GM23338 (cell line): ENCODE data around the gene RNF141. TPM values are rescaled to one million over a fixed set of nuclear protein-coding genes. Genes with fewer than 3 reads are reported as not detected.

Experiments used
- ATAC-seq: fragments of 200-7000 bp; cut with Tn5 transposase; 3 replicates; pipeline ENCODE4 v1.9.1; 2020
- DNase-seq: peaks from one replicate; pipeline ENCODE4 v3.0.0-alpha.2; 2015; ENCODE audit warnings: low spot score
- H2AFZ ChIP-seq: fragments of 200-600 bp; sonication (generic); 2 replicates; pipeline ENCODE4 v1.8.0; 2016; ENCODE audit warnings: antibody characterized with exemption, mild to moderate bottlenecking, moderate library complexity
- H3F3A ChIP-seq: fragments of 200-600 bp; sonication (generic); replicated peaks from 2 replicates; pipeline ENCODE4 v1.8.0; 2017; ENCODE audit warnings: antibody characterized with exemption, mixed run types, low read depth
- H3K27ac ChIP-seq: fragments of 200-600 bp; sonication (generic); 2 replicates; pipeline ENCODE4 v1.6.1; 2016; ENCODE audit warnings: low read depth
- H3K27me3 ChIP-seq: fragments of 200-600 bp; sonication (generic); 2 replicates; pipeline ENCODE4 v1.8.0; 2016; ENCODE audit warnings: mild to moderate bottlenecking, mixed run types, moderate library complexity; ENCODE audit not compliant: insufficient read depth
- H3K36me3 ChIP-seq: fragments of 200-600 bp; sonication (generic); 2 replicates; pipeline ENCODE4 v1.8.0; 2016; ENCODE audit warnings: mild to moderate bottlenecking; ENCODE audit not compliant: insufficient read depth
- H3K4me1 ChIP-seq: fragments of 200-600 bp; sonication (generic); 2 replicates; pipeline ENCODE4 v1.8.0; 2016; ENCODE audit warnings: mild to moderate bottlenecking, moderate library complexity; ENCODE audit not compliant: insufficient read depth
- H3K4me2 ChIP-seq: fragments of 200-600 bp; sonication (generic); 2 replicates; pipeline ENCODE4 v1.7.1; 2017; ENCODE audit warnings: mixed run types
- H3K4me3 ChIP-seq: fragments of 200-600 bp; sonication (generic); 2 replicates; pipeline ENCODE4 v1.6.1; 2016; ENCODE audit warnings: mixed run types
- H3K79me2 ChIP-seq: fragments of 200-600 bp; sonication (generic); replicated peaks from 2 replicates; pipeline ENCODE4 v1.8.0; 2017; ENCODE audit warnings: mild to moderate bottlenecking; ENCODE audit not compliant: insufficient read depth
- H3K9me2 ChIP-seq: fragments of 200-600 bp; sonication (generic); 2 replicates; pipeline ENCODE4 v1.8.0; 2017; ENCODE audit not compliant: insufficient read depth
- H4K20me1 ChIP-seq: fragments of 200-600 bp; sonication (generic); replicated peaks from 2 replicates; pipeline ENCODE4 v1.8.0; 2017; ENCODE audit warnings: mild to moderate bottlenecking; ENCODE audit not compliant: insufficient read depth
- H3K27ac Mint-ChIP-seq: 2 replicates; pipeline ENCODE4 v1.8.0; 2020; ENCODE audit warnings: inconsistent platforms, mild to moderate bottlenecking, moderate library complexity, mixed read lengths
- H3K27me3 Mint-ChIP-seq: 3 replicates; pipeline ENCODE4 v1.8.0; 2022; ENCODE audit warnings: low read depth, mild to moderate bottlenecking, moderate library complexity, mixed read lengths, inconsistent platforms; ENCODE audit not compliant: insufficient read depth, poor library complexity
- H3K36me3 Mint-ChIP-seq: 3 replicates; pipeline ENCODE4 v1.8.0; 2021; ENCODE audit warnings: low read depth, mild to moderate bottlenecking, inconsistent platforms, moderate library complexity, mixed read lengths
- H3K4me1 Mint-ChIP-seq: 3 replicates; pipeline ENCODE4 v1.8.0; 2020; ENCODE audit warnings: mild to moderate bottlenecking, inconsistent platforms, mixed read lengths
- H3K4me3 Mint-ChIP-seq: 3 replicates; pipeline ENCODE4 v1.8.0; 2021; ENCODE audit warnings: moderate library complexity, mild to moderate bottlenecking, inconsistent platforms, mixed read lengths
- H3K9me3 Mint-ChIP-seq: 3 replicates; pipeline ENCODE4 v1.8.0; 2020; ENCODE audit warnings: moderate library complexity, mild to moderate bottlenecking, inconsistent platforms, mixed read lengths
- CTCF ChIP-seq, 2 experiments: fragments of 200-600 bp in 1 of 2; sonication (generic) in 1 of 2; conservative IDR thresholded peaks; 2 replicates each; pipeline versions ENCODE4 v1.5.1 to v1.6.1; 2016 to 2017; ENCODE audit warnings: antibody characterized with exemption in 2 of 2, low read depth in 2 of 2, mild to moderate bottlenecking in 2 of 2, moderate library complexity in 1 of 2
- EZH2 ChIP-seq: fragments of 200-600 bp; sonication (generic); IDR thresholded peaks from one replicate; pipeline ENCODE4 v1.8.0; 2017; ENCODE audit warnings: antibody characterized with exemption, mild to moderate bottlenecking, low read depth; ENCODE audit not compliant: unreplicated experiment
- EZH2phosphoT487 ChIP-seq: fragments of 200-600 bp; sonication (generic); IDR thresholded peaks from one replicate; pipeline ENCODE4 v1.8.1; 2018; ENCODE audit warnings: antibody characterized with exemption; ENCODE audit not compliant: unreplicated experiment
- JUNB ChIP-seq: IDR thresholded peaks from one replicate; pipeline ENCODE4 v1.6.1; 2016; ENCODE audit warnings: antibody characterized with exemption; ENCODE audit not compliant: unreplicated experiment
- NANOG ChIP-seq: IDR thresholded peaks from 2 replicates; pipeline ENCODE4 v1.6.1; 2016; ENCODE audit warnings: antibody characterized with exemption, borderline replicate concordance
- POLR2AphosphoS5 ChIP-seq: IDR thresholded peaks from 2 replicates; pipeline ENCODE4 v1.6.1; 2016; ENCODE audit warnings: antibody characterized with exemption, low read depth
- REST ChIP-seq: IDR thresholded peaks from one replicate; pipeline ENCODE4 v1.6.1; 2018; ENCODE audit warnings: antibody characterized with exemption; ENCODE audit not compliant: unreplicated experiment
- ZNF462 ChIP-seq: fragments of 250-450 bp; sonication (Bioruptor Pico); IDR thresholded peaks from 2 replicates; pipeline ENCODE4 v1.5.0; 2020; ENCODE audit warnings: mild to moderate bottlenecking, moderate library complexity
- polyA plus RNA-seq: library from polyadenylated mRNA; unstranded; fragments of >200 nt; fragmentation: Nextera tagmentation; extraction: Ambion mirVana; gene quantifications from 2 replicates; pipeline ENCODE4 v1.2.1, GENCODE V29; 2016
- total RNA-seq: library from RNA; depleted of rRNA; stranded (reverse); fragments of >200 nt; shearing (Covaris generic); gene quantifications from 2 replicates; pipeline ENCODE4 v1.2.3, GENCODE V29; 2014

The RNF141 gene
- total and polyA plus RNA-seq, 2 experiments from 2014 or later = 11.4 to 26.9 TPM

GRCh38 chr11:10529279-10529678 is 11.7 kb downstream of the RNF141 start:
- no peaks in the 10 kb centered on the region for H4K20me1 ChIP-seq
- DNase-seq (no peak), ATAC-seq (no peak)
- no peaks in the 10 kb centered on the region for H3K36me3 ChIP-seq
- no peaks in the 10 kb centered on the region for H3F3A ChIP-seq
- no peaks in the 10 kb centered on the region for H3K9me2 ChIP-seq
- H3K4me1 Mint-ChIP-seq = no peaks in the 10 kb centered on the region
- H2AFZ ChIP-seq = no peak overlapping the region
- no peaks in the 10 kb centered on the region for H3K79me2 ChIP-seq
- H3K4me3 ChIP-seq = no peak overlapping the region
- H3K4me1 ChIP-seq = no peaks in the 10 kb centered on the region
- no peak overlapping the region for H3K4me2 ChIP-seq
- H3K9me3 Mint-ChIP-seq = no peaks in the 10 kb centered on the region
- no peaks in the 10 kb centered on the region for H3K27me3 ChIP-seq
- no peak for TF ChIP-seq EZH2
- no peak for TF ChIP-seq NANOG
- no peak for TF ChIP-seq CTCF (conservative IDR thresholded peaks at IDR 0.05; ENCODE audit: low read depth in 2 of 2)
- TF ChIP-seq EZH2phosphoT487 = no peak
- TF ChIP-seq JUNB = no peak
- TF ChIP-seq REST = no peak
- TF ChIP-seq POLR2AphosphoS5 = no peak
- no peak for TF ChIP-seq ZNF462
- no peak overlapping the region for H3K27ac ChIP-seq
- peaks cover 2% of the 10 kb centered on the region; the same call in 1 of the 3 replicates for H3K36me3 Mint-ChIP-seq
- no peak overlapping the region for H3K4me3 Mint-ChIP-seq
- H3K27me3 Mint-ChIP-seq = no peaks in the 10 kb centered on the region
- no peak overlapping the region for H3K27ac Mint-ChIP-seq
